Body of pancreas (tissue), 4 donors: ENCODE data around the gene LIG3. TPM values are rescaled to one million over a fixed set of nuclear protein-coding genes. Genes with fewer than 3 reads are reported as not detected.
A peak's percentile ranks its signal among the peaks of the same experiment; 100 is the strongest.

Experiments
- ATAC-seq: fragments of 150-250 bp; one replicate; pipeline ENCODE4 v1.9.1; 2016
- DNase-seq, 4 donors: peaks; one replicate each; pipeline ENCODE4 v3.0.0-alpha.2; 2019
- H3K27ac ChIP-seq, 4 donors: fragments of 200-600 bp; sonication (generic); 1 replicate in 3 of 4; 2 replicates in 1 of 4; pipeline versions ENCODE4 v1.5.1 to v1.6.1; 2016 to 2019; ENCODE audit warnings: mild to moderate bottlenecking in 1 of 4, mixed read lengths in 1 of 4, moderate library complexity in 1 of 4
- H3K27me3 ChIP-seq, 2 donors: fragments of 200-600 bp; sonication (generic); one replicate each; pipeline ENCODE4 v1.6.0; 2016; ENCODE audit warnings: mild to moderate bottlenecking in 1 of 2
- H3K36me3 ChIP-seq, 2 donors: fragments of 200-600 bp; sonication (generic); replicated peaks in 1 of 2; 2 replicates each; pipeline ENCODE4 v1.5.1; 2016; ENCODE audit warnings: low read depth in 2 of 2; ENCODE audit not compliant: insufficient read depth in 1 of 2
- H3K4me1 ChIP-seq: fragments of 200-600 bp; sonication (generic); one replicate; pipeline ENCODE4 v1.6.0; 2016
- H3K4me3 ChIP-seq, 2 donors: fragments of 200-600 bp; sonication (generic); 1 replicate in 1 of 2; 2 replicates in 1 of 2; pipeline ENCODE4 v1.5.1; 2016 to 2019
- H3K9me3 ChIP-seq, 3 donors: fragments of 200-600 bp; sonication (generic); 1 replicate in 2 of 3; 2 replicates in 1 of 3; pipeline ENCODE4 v1.5.1; 2016
- CTCF ChIP-seq, 7 experiments: fragments of 450-650 bp in 4 of 7; fragments of 200-600 bp in 3 of 7; sonication (generic) in 3 of 7; IDR thresholded peaks; one replicate each; pipeline ENCODE4 v1.5.1; 2016 to 2019; ENCODE audit warnings: antibody characterized with exemption in 7 of 7
- POLR2A ChIP-seq, 3 donors: fragments of 450-650 bp; IDR thresholded peaks; one replicate each; pipeline ENCODE4 v1.6.1; 2016; ENCODE audit warnings: antibody characterized with exemption in 3 of 3, mild to moderate bottlenecking in 2 of 3
- WGBS, 2 donors: methylation state at CpG; one replicate each; pipeline ENCODE4 v1.1.5; 2017; 5-methylcytosine and 5-hydroxymethylcytosine counted together
- intact Hi-C: fragments of 100-400 bp; cut with DNase I; formaldehyde crosslinking; loops from one replicate; pipeline ENCODE4 v1.15.1; 2023
- total RNA-seq, 2 donors: library from RNA; depleted of rRNA; stranded (reverse); fragments of >200 nt; gene quantifications; one replicate each; pipeline ENCODE4 v1.1.0, GENCODE V29; 2016

LIG3 gene
- total RNA-seq, 2 donors from 2014 or later: 19.2 to 28.7 TPM

DNA sequence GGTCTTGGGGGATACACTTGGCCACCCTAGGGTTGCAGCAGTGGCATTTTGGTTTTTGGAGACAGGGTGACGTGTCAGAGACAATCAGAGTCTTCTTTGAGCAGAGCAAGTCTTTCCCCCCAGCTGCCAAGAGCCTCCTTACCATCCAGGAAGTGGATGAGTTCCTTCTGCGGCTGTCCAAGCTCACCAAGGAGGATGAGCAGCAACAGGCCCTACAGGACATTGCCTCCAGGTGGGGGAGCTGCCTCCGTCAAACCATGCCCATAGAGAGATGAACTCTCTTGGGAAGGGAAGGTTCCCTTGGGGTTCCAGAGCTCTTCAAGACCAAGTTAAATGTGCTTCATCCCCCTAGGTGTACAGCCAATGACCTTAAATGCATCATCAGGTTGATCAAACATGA is 11.3 kb downstream of the LIG3 start:
- DNase-seq (no peak), ATAC-seq (no peak)
- no peak for TF ChIP-seq CTCF (IDR thresholded peaks at IDR 0.05)
- no peak for TF ChIP-seq POLR2A (IDR thresholded peaks at IDR 0.05)
- H3K9me3 ChIP-seq: no peaks in the 10 kb centered on the region
- no peak overlapping the region for H3K4me3 ChIP-seq
- H3K4me1 ChIP-seq: peaks cover 2% of the 10 kb centered on the region
- 85 to 93% methylated on average over 2 to 3 of the region's 3 CpGs for WGBS, 2 donors
- peaks cover 0 to 7% of the 10 kb centered on the region in 2 donors for H3K36me3 ChIP-seq
- no peak overlapping the region for H3K27ac ChIP-seq
- H3K27me3 ChIP-seq: no peaks in the 10 kb centered on the region
- intact Hi-C loops: no loop called here

DNA sequence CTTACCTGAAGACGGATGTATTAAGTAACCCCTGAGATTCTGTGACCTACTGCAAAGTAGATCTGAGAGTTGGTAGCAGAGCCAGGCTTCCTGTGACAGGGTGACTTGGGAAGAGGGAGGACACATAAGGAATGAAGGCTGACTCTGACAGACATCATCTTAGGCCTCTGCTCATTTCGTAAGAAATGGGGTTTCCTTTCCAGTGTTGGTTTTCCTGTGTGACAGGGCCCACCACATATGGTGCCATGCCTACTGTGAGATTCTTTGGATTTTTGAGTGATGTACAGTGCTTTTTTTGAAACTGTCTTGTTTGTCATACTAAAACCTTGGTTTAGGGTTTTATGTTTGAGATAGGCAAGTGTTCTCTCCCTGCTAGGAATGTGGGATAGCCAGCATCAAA is 12.7 kb downstream of the LIG3 start:
- no peak overlapping the region for H3K4me3 ChIP-seq
- ATAC-seq: no peak
- H3K4me1 ChIP-seq: peaks cover 16% of the 10 kb centered on the region
- peaks cover 0 to 7% of the 10 kb centered on the region in 2 donors for H3K36me3 ChIP-seq
- no peak overlapping the region for H3K27ac ChIP-seq
- no peaks in the 10 kb centered on the region for H3K27me3 ChIP-seq
- WGBS, 2 donors: 60 to 65% methylated on average over 2 of the region's 2 CpGs
- intact Hi-C loops: no loop called here
- no peaks in the 10 kb centered on the region for H3K9me3 ChIP-seq
- DNase-seq: no peak
- TF ChIP-seq POLR2A (IDR thresholded peaks at IDR 0.05) (no peak), CTCF (IDR thresholded peaks at IDR 0.05) (no peak)

GRCh38 chr17:34996422-34997285 is 16.3 kb downstream of the LIG3 start:
- ATAC-seq: no peak
- WGBS, 2 donors: 83 to 84% methylated on average over 3 of the region's 3 CpGs
- Histone ChIP-seq H3K4me3 (no peak overlapping the region), H3K9me3 (no peaks in the 10 kb centered on the region), H3K4me1 (peaks cover 16% of the 10 kb centered on the region), H3K36me3 (peaks cover 0 to 7% of the 10 kb centered on the region in 2 donors), H3K27me3 (no peaks in the 10 kb centered on the region), H3K27ac (peak overlapping the region in 3 of 4 donors; percentile 40 to 48 (median 41))
- TF ChIP-seq POLR2A (IDR thresholded peaks at IDR 0.05) (no peak), CTCF (IDR thresholded peaks at IDR 0.05) (no peak)
- DNase-seq: no peak
- intact Hi-C loops: no loop called here

DNA sequence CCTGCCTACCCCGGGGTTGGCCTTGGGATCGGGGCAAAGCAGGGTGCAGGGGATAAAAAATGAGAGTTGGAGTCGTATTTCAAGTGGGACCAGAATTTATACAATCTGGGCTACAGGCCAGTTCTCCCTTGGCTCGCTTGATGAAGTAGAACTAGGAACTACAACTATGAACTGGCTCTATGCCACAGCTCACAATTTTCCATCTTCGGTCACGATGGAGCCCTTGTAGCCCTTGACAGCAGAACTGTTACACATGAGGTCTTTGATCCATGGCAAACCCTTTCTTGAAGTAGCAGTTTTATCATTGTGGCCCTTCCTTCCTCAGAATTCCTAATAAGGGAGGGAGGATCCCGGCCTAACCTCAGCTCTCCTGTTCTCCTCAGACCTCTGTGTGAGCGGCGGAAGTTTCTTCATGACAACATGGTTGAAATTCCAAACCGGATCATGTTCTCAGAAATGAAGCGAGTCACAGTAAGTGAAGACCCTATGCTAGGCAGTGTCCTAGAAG is 17.1 kb downstream of the LIG3 start:
- DNase-seq (peak; percentile 45 to 74 (median 72)), ATAC-seq (peak; percentile 54)
- whole genome bisulfite sequencing, 2 donors: 43 to 46% methylated on average over 11 of the region's 11 CpGs
- intact Hi-C loops: no loop called here
- no peaks in the 10 kb centered on the region for H3K27me3 ChIP-seq
- peak overlapping the region in 3 of 4 donors; percentile 40 to 48 (median 41) for H3K27ac ChIP-seq
- peaks cover 0 to 9% of the 10 kb centered on the region in 2 donors for H3K36me3 ChIP-seq
- no peaks in the 10 kb centered on the region for H3K9me3 ChIP-seq
- no peak overlapping the region for H3K4me3 ChIP-seq
- no peak for TF ChIP-seq CTCF (IDR thresholded peaks at IDR 0.05)
- no peak for TF ChIP-seq POLR2A (IDR thresholded peaks at IDR 0.05)
- peaks cover 16% of the 10 kb centered on the region for H3K4me1 ChIP-seq
